HS-27A (cell line): Measurements from ENCODE around the gene C2CD2L.
A peak's percentile ranks its signal among the peaks of the same experiment; 100 is the strongest.
"Not testable (repeated sequence)": the region's sequence is repeated elsewhere in the genome, so short reads cannot be mapped to it uniquely, and the experiment has no call there.

Experiments
- DNase-seq: peaks from one replicate; pipeline ENCODE4 v3.0.0-alpha.2; 2012; ENCODE audit warnings: low read depth, missing footprints

The C2CD2L gene

DNA sequence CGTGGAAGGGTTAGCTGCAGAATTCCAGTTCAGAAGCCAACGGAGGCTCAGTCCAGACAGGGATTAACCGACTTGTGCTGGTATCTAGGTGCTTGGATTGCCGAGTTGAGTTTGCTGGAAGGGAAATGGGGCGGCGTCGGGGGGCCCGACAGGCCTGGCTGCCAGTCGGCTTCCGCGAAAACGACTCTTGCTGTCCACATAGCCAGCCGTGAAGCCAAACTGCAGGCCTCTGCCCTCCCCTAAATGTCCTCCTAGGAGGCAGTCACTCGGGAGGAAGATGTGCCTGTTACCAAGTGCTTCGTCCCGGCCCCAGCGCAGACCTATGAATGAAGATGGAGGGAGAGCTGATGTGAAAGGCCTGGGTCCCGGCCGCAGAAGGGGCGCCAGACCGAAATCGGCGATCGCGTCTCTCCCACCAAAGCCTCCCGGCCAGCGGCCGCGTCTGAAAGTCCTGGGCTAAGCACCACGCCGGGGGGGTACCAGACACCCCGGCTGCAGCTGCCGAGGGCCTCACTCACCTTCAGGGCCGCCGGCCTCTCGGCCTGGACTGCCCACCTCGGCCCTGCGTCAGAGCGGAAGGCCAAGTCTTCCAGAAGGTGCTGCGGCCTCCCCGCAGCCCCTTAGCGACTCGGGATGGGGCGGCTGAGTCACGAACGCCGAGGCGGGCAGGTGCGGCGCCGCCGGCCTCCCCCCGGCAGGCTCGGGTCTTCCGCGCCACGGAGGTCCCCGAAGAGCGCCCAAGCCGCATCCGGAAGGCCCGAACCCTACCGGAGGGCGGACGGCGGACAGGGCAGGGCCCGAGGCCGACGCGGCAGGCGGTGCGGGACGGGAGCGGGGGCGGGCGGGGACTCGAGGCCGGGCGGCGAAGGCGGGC, 13.0 kb upstream of the C2CD2L start:
- no peak for DNase-seq

DNA sequence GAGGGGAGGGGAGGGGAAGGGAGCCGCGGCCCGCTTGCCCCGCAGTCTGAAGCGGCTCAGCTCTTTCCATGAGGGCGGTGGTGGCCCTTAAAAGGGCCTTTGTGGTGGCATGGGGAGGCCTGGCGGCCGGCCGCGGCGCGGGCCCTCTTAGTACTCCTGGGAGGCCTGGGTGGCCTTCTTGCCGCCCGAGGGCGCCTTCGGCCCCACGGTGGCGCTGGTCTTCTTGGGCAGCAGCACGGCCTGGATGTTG, 12.4 kb upstream of the C2CD2L start:
- DNase-seq: no peak

DNA sequence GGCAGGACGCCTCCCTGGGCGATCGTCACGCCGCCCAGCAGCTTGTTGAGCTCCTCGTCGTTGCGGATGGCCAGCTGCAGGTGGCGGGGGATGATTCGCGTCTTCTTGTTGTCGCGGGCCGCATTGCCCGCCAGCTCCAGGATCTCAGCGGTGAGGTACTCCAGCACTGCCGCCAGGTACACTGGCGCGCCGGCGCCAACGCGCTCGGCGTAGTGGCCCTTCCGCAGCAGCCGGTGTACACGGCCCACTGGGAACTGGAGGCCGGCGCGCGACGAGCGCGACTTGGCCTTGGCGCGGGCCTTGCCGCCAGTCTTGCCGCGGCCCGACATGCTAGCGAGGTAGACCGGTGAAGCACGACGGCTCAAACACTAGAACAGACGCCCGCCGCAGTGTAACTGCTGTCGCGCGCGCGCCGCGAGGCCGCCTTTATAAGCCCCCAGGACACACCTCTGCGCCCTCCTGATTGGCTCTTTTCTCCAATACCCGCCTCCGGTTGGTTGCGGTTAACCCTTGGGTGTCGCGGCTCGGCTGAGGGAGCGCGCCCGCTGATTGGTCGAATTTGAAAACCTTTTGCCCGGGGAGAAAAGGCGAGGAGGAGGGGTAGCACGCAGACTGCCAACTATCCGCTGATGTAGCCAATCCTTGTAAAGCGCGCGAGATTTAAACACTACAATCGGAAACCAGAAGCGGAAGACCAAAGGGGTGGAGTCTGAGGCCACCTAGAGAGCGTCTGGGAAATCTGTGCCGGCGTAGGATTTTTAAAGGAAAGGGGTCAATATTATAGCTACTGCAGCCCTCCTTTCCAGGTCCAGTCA, 11.9 kb upstream of the C2CD2L start:
- DNase-seq: peak; percentile 91

DNA sequence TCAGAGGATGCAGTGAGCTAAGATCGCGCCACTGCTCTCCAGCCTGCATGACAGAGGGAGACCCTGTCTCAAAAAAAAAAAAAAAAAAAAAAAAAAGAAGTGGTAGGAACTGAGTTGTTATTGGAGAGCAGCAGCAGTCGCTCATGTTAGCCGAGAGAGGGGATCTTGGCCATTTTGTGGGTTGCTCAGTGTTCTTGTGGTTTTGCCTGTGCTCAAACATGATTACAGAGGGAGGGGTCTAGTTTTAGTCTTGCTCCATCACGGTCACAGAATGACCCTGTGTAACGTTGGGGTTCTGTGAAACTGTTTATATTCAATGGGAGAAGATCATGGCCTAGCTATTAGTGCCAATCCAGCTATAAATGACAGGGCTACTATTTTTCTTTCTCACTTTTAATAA, 7.4 kb upstream of the C2CD2L start:
- DNase-seq: no peak

DNA sequence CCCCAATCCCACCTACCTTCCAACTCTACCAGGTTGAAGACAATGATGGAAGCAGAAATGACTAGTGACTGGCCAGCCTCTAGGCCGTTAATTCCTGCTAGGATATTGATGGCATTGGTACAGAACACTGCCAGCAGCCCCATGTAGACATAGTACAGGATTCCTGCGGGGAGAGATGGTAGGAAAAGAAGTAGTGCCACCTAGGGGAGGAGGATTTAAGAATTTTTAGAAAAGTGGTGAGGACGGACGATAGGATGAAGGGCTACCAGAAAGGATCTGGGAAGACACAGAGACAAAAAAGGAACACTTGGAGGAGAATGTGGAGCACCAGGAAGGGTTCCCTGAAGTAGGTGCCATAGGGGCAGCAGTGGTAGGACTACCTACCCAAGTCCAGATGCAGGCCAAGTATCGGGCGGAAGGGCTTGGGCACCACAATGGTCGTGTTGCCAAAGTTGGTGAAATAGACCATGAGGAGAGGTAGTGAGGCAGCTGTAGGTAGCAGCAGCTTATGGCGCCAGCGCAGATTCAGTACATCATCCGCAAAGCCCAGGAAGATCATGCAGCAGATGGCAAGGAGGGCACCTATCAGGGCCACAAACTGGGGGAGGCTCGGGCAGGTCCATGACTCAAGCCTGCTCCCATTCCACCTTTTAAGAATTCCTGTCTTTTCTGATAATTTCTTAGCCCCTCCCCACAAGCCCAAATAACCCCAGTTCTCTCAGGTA, 6.7 kb upstream of the C2CD2L start:
- DNase-seq: no peak

DNA sequence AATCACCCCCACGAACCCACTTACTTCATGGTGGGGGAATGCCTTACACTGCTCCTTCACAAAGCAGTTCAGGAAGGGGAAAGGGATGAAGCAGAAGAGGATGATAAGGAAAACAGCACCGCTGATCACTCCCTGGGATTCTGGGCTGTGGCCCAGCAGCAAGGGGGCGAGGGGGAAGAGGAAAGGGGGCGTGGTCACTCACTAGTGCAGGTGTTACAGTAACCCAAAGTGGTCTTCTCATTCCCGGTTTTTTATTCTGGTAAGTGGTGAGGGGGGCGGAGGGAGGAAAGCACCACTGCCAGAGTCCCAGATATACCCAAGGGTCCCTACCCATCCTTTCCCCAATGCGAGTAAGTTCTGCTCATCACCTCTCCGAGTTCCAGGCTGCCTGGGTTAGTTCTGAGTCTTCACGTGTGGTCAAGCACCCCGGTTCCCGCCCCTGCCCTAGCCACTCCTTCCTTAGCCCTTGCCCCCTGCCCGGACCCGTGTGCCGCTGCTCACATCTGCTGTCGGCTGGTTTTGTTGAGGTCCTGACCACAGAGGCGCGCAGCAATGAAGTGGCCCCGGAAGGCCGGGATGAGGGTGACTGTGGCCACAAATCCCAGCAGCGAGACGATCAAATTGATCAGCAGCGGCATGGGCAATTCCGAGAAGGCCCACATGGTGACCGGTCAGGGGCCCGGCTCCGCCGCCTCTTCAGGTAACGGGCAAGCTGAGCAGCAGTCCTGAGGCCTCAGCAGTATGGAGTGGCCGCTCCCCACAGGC, 6.0 kb upstream of the C2CD2L start:
- DNase-seq: no peak

DNA sequence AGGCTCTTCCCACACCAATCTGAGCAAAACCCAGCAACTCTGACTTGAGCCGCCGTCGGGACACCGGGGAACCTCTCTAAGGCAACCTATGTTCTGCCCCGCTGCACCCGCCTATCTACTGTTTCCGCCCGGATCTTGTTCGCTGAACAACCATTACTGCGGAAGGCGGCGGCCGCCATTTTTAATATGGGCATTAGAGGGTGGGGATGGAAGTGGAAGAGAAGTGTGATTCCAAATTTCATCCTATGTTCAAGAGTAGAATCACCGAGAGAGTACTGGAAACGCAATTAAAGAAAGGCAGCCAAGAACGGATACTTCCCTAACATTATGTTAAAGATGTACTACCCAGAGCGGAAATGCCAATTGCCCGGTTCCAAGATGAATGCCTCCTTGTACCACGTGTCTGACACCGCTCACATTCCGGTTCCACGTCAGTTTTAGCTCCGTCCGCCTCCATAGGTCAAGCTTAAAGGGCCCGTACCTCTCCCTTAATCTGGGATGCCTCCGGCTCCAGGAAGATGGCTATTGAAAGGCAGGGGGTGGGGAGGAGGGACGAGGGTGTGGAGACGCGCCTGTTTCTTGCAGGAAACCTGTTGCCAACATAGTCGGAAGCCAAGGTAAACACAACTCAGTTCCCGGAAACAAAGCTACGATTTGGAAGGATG, 5.3 kb upstream of the C2CD2L start, which contains the start of gene DPAGT1:
Gene DPAGT1 (minus strand): TSS at position 95 of the 665 bp plus-strand sequence. CDS start 198 bp downstream, outside the sequence.
- DNase-seq: peak; percentile 84

DNA sequence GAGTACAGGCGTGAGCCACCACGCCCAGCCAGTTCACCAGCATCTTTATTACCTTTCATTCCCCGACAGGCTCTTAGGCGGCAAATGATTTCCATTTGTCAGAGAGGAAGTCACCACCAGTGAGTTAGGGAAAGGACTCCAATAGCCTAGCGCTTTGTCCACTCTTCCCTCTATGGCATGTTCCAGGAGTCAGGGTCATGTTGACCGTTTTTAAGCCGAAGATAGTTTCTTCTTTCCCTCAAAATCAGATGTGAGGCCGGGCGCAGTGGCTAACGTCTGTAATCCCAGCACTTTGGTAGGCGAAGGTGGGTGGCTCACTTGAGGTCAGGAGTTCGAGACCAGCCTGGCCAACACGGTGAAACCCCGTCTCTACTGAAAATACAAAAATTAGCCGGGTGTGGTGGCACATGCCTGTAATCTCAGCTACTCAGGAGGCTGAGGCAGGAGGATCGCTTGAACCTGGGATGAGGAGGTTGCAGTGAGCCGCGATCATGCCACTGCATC, 3.9 kb upstream of the C2CD2L start:
- DNase-seq: not testable (repeated sequence)

DNA sequence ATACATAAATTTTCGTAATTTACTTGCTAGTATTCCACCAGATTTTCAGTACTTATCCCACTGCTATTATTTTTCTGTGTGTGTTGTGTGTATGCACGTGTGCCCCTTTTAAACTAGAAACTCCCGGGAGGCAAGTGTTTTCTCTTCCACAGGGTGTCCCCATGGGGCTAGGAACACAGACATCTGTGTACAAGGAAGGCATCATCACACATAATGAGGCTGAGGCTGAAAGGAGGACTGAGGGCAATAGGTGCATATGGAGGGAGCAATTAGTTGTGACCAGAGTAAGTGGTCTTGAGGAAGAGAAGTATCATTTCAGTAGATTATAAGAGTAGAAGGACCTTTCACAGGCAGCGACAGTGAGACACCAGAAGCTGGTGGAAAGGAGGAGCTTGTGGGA, 3.4 kb upstream of the C2CD2L start:
- DNase-seq: no peak

DNA sequence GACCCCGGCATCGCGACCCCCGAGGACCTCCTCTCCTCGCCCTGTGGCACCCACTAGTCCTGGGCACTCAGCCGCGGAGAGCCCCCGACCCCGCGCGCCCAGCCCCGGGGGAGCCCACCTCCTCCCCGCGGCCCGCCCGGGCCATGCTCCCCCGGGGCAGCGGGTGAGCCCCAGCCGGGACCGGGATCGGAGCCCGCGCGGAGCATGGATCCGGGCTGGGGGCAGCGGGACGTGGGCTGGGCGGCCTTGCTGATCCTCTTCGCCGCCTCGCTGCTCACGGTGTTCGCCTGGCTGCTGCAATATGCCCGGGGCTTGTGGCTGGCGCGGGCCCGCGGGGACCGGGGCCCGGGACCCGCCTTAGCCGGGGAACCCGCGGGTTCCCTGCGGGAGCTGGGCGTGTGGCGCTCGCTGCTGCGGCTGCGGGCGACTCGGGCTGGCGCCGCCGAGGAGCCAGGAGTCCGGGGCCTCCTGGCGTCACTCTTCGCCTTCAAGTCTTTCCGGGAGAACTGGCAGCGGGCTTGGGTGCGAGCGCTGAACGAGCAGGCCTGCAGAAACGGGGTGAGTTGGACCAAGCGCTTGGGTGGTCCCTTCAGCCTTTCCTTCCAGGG, 498 bp downstream of the C2CD2L start:
- DNase-seq: no peak

DNA sequence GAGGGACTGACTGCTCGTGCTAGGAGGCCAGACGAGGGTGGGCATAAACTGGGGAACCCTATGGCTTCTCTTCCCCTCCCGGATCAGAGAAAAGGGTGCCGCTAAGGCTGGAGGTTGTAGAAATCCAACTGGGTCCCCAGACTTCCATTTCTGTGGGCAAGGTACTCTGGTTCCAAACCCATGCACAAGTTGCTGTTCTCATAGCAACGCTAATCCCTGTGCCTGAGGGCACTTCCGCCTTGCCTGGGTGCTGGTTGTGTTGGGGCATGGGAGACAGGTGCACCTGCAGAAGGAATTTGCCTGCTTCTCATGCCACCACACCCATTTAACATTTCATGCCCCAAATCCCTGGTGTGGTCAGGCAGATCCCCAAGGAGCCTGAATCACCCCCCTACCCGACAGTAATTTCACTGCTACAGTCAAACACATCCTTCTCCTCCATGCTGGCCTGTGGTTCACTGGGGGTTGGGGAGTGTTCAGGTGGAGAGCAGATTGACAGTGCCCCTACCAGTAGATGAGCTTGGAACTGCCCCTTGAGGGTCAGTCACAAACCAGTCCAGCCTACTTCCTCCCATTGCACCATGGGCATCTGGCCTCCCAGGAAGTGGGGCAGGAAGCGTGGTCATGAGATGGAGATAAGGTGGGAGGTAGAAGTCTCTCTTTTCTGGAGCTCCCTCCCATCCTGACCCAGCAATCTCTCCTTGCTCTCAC, 1.2 kb downstream of the C2CD2L start:
- no peak for DNase-seq

DNA sequence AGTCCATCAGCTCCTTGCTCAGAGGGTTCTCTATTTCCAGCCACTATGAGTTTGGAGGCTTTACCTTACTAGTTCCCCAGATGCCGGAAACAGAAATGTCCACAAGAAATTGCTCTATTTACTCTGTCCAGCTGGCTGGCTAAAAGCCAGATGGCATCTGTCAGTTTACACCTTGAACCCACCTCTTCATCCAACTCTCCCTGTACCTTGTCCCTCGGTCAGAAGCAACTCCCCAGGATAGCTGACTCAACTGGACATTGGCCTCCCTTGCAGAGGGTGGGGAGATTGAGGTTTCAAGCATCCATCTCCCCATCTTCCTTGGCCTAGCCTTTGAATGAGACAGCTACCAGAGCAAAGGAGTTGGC, 1.7 kb downstream of the C2CD2L start:
- DNase-seq: no peak

DNA sequence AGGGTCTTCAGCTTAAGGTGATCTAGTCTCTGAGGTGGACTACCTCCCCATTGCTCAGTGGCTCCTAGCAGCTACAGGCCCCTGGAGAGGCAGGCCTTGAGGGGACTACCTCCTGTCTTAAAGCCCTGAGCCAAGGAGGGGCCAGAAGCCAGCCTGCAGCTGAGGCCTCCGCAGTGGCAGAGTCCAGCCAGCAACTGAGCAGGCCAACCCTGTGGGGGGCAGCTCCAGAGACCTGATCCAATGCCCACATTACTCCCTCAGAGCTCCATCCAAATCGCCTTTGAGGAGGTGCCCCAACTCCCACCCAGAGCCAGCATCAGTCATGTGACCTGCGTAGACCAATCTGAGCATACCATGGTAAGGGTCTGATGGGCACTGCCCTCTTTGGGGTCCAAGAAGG, 2.7 kb downstream of the C2CD2L start:
- DNase-seq: no peak

DNA sequence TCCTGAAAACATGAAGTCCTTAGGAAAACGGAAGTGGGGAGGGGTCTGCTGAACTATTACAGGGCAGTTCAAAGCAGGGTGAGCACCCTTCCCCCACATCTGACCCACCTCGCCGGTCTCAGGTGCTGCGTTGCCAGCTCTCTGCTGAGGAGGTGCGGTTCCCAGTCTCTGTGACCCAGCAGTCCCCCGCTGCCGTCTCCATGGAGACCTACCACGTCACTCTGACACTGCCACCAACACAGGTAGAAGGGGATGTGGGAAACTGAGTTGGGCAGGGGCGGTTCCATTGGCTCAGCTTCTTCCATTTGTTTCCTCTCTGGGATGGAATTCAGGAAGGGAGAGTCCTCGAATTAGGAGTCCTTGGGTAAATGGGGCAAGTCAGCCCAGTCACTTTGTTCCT, 3.3 kb downstream of the C2CD2L start:
- no peak for DNase-seq

DNA sequence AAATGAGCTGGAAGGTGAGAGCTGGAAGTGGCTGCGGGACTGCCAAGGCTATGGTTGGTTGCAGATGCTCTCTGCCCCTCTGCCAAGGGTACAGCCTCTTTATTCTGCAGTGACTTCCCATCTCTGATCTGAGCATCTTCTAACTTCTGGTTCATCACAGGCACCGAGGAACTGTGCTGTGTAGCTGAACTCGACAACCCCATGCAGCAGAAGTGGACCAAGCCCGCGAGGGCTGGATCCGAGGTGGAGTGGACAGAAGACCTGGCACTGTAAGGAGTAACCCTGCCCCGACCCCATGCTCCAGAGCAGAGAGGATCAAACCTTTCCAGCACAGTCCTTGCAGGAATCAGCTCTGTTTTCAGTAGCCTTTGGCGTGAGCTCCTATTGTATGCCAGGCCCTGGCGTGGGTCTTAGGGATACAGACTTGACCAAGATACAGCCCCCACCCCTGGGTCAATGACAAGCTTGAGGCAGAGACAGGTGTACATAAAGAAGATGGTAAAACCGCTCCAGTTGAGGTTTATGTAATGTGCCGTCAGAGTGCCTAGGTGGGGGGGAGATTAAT, 4.3 kb downstream of the C2CD2L start:
- no peak for DNase-seq

DNA sequence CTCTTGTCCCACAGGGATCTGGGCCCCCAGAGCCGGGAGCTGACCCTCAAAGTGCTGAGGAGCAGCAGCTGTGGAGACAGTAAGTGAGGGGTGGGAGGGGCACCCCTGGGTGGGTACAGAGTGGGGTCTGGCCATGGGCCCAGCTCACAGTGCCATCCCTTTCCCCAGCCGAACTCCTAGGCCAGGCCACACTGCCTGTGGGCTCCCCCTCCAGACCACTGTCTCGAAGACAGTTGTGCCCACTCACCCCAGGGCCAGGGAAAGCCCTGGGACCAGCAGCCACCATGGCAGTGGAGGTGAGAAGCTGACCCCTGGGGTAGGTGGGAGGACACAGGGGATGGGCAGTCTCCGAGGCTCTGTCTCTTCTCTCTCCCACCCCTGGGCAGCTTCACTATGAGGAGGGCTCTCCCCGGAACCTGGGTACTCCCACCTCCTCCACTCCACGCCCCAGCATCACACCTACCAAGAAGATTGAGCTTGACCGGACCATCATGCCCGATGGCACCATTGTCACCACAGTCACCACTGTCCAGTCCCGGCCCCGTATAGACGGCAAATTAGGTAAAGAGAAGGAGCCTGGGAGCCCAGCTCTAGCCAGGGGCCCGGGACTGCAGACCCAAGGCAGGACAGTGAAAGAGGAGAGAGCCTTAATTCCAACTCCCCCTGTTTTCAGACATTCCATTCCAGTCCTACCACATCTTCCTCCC, 5.3 kb downstream of the C2CD2L start:
- no peak for DNase-seq

DNA sequence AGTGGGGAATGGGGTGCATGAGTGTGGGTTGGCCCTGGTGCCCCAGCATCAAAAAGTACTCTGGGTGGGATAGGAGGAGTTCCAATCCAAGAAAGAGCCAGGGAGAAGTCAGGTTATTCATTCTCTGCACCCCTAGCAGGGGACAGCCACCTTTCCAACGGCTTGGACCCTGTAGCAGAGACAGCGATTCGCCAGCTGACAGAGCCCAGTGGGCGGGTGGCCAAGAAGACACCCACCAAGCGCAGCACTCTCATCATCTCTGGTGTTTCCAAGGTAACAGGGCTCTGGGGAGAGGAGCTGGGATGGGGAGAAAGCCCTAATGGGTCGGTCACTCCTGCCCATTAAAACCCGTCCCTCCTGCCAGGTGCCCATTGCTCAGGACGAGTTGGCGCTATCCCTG, 6.6 kb downstream of the C2CD2L start:
- DNase-seq: no peak

DNA sequence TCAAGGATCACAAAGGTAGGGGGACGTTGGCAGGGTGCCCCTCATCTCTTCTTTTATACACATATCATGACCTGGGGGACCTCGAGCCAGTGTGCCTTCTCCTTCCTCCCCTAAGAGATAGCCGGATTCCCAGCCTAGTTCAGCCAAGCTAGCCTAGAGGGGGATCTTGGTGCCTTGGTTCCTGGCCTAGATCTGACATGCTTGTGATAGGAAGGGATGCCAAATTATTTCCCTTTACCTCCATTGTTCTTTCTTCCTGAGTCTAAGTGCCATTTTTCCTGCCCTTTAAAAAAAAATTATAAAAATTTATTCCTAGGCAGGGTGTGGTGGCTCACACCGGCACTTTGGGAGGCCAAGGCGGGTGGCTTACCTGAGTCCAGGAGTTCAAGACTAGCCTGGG, 7.2 kb downstream of the C2CD2L start:
- DNase-seq: no peak
